HEK293 (cell line): Measurements from ENCODE around the gene CAMKMT.

Experiments used
- CTCF ChIA-PET: fragments of 350-600 bp; formaldehyde crosslinking; extraction: SDS; loops from one replicate; lab custom pipeline; 2021; ENCODE audit warnings: antibody characterized with exemption; lab: Yijun Ruan, JAX
- POLR2A ChIA-PET: fragments of 300-600 bp; formaldehyde crosslinking; extraction: SDS; loops from one replicate; lab custom pipeline; 2020; ENCODE audit warnings: antibody characterized with exemption, inconsistent platforms; lab: Yijun Ruan, JAX
- H3K27ac ChIP-seq: fragments of 200-500 bp; sonication (Bioruptor generic); 2 replicates; pipeline ENCODE4 v1.5.1; 2014; ENCODE audit warnings: low read depth, low read length, control low read depth, inconsistent platforms; ENCODE audit errors: extremely low read depth
- H3K36me3 ChIP-seq, 2 experiments: fragments of 200-500 bp in 1 of 2; sonication (Bioruptor generic) in 1 of 2; 1 replicate in 1 of 2; 2 replicates in 1 of 2; pipeline ENCODE4 v1.5.1; 2014 to 2017; ENCODE audit warnings: inconsistent platforms in 2 of 2, low read length in 2 of 2; ENCODE audit not compliant: control insufficient read depth in 2 of 2, insufficient read depth in 1 of 2
- H3K4me1 ChIP-seq: fragments of 200-500 bp; sonication (Bioruptor generic); 2 replicates; pipeline ENCODE4 v1.5.1; 2014; ENCODE audit warnings: mild to moderate bottlenecking, low read length, inconsistent platforms; ENCODE audit not compliant: control insufficient read depth, insufficient read depth
- H3K4me3 ChIP-seq: 2 replicates; pipeline ENCODE4 v1.5.1; 2011; ENCODE audit warnings: low read depth, mild to moderate bottlenecking, control low read depth, low read length, moderate library complexity
- H3K9me3 ChIP-seq: fragments of 200-500 bp; sonication (Bioruptor generic); 2 replicates; pipeline ENCODE4 v1.5.1; 2014; ENCODE audit warnings: low read depth, low read length, inconsistent platforms; ENCODE audit not compliant: control insufficient read depth, insufficient read depth
- GLIS1 ChIP-seq: fragments of 450-650 bp; formaldehyde crosslinking; IDR thresholded peaks from 2 replicates; pipeline ENCODE4 v1.5.1; 2016; ENCODE audit warnings: missing biosample characterization, missing genetic modification characterization
- KLF10 ChIP-seq: fragments of 450-650 bp; IDR thresholded peaks from 2 replicates; pipeline ENCODE4 v1.5.1; 2018; ENCODE audit warnings: missing biosample characterization, mild to moderate bottlenecking, missing genetic modification characterization
- SETDB1 ChIP-seq: IDR thresholded peaks from one replicate; pipeline ENCODE4 v1.6.1; 2017; ENCODE audit warnings: mild to moderate bottlenecking, low read length, moderate library complexity, mixed read lengths; ENCODE audit not compliant: insufficient read length
- SP7 ChIP-seq: fragments of 450-650 bp; formaldehyde crosslinking; IDR thresholded peaks from 2 replicates; pipeline ENCODE4 v1.5.1; 2016; ENCODE audit warnings: missing biosample characterization, missing genetic modification characterization
- YY1 ChIP-seq: fragments of 450-650 bp; formaldehyde crosslinking; IDR thresholded peaks from 2 replicates; pipeline ENCODE4 v1.5.1; 2018; ENCODE audit warnings: missing biosample characterization, missing genetic modification characterization
- ZNF114 ChIP-seq: fragments of 450-650 bp; formaldehyde crosslinking; IDR thresholded peaks from 2 replicates; pipeline ENCODE4 v1.5.0; 2017; ENCODE audit warnings: missing biosample characterization, missing genetic modification characterization
- ZNF274 ChIP-seq, 2 experiments: fragments of 200-500 bp in 1 of 2; fragments of 450-650 bp in 1 of 2; sonication (Bioruptor generic) in 1 of 2; formaldehyde crosslinking in 1 of 2; IDR thresholded peaks; 2 replicates each; pipeline versions ENCODE4 v1.5.1 to v1.6.1; 2014 to 2016; ENCODE audit warnings: borderline replicate concordance in 1 of 2, inconsistent platforms in 1 of 2, low read length in 1 of 2, missing biosample characterization in 1 of 2, missing genetic modification characterization in 1 of 2
- ZNF302 ChIP-seq: fragments of 450-650 bp; formaldehyde crosslinking; IDR thresholded peaks from 2 replicates; pipeline ENCODE4 v1.5.1; 2016; ENCODE audit warnings: missing biosample characterization, missing genetic modification characterization, low read depth
- ZNF341 ChIP-seq: fragments of 450-650 bp; formaldehyde crosslinking; IDR thresholded peaks from 2 replicates; pipeline ENCODE4; 2016; ENCODE audit warnings: low read depth, missing biosample characterization, missing genetic modification characterization
- ZNF391 ChIP-seq: fragments of 450-650 bp; formaldehyde crosslinking; IDR thresholded peaks from 2 replicates; pipeline ENCODE4 v1.5.1; 2016; ENCODE audit warnings: low read depth, missing biosample characterization, missing genetic modification characterization, borderline replicate concordance
- ZNF394 ChIP-seq: fragments of 450-650 bp; formaldehyde crosslinking; IDR thresholded peaks from 2 replicates; pipeline ENCODE4 v1.5.1; 2016; ENCODE audit warnings: missing biosample characterization, missing genetic modification characterization, mild to moderate bottlenecking, moderate library complexity, borderline replicate concordance
- ZNF473 ChIP-seq: fragments of 450-650 bp; formaldehyde crosslinking; IDR thresholded peaks from 2 replicates; pipeline ENCODE4 v1.5.1; 2017; ENCODE audit warnings: missing biosample characterization, missing genetic modification characterization
- ZNF521 ChIP-seq: fragments of 450-650 bp; formaldehyde crosslinking; IDR thresholded peaks from 2 replicates; pipeline ENCODE4 v1.5.1; 2017; ENCODE audit warnings: missing biosample characterization, mild to moderate bottlenecking, missing genetic modification characterization
- ZNF561 ChIP-seq: fragments of 450-650 bp; IDR thresholded peaks from 2 replicates; pipeline ENCODE4 v1.5.1; 2018; ENCODE audit warnings: missing biosample characterization, missing genetic modification characterization, borderline replicate concordance
- ZNF600 ChIP-seq: fragments of 450-650 bp; formaldehyde crosslinking; IDR thresholded peaks from 2 replicates; pipeline ENCODE4 v1.5.1; 2016; ENCODE audit warnings: missing biosample characterization, missing genetic modification characterization
- ZNF670 ChIP-seq: fragments of 450-650 bp; formaldehyde crosslinking; IDR thresholded peaks from 2 replicates; pipeline ENCODE4 v1.5.1; 2016; ENCODE audit warnings: missing biosample characterization, missing genetic modification characterization, low read depth
- ZNF701 ChIP-seq: fragments of 450-650 bp; formaldehyde crosslinking; IDR thresholded peaks from 2 replicates; pipeline ENCODE4 v1.5.1; 2016; ENCODE audit warnings: missing biosample characterization, missing genetic modification characterization
- ZNF707 ChIP-seq: fragments of 450-650 bp; formaldehyde crosslinking; IDR thresholded peaks from 2 replicates; pipeline ENCODE4 v1.5.1; 2016; ENCODE audit warnings: missing biosample characterization, missing genetic modification characterization
- ZNF776 ChIP-seq: fragments of 450-650 bp; formaldehyde crosslinking; IDR thresholded peaks from 2 replicates; pipeline ENCODE4 v1.5.0; 2017; ENCODE audit warnings: missing biosample characterization, missing genetic modification characterization, borderline replicate concordance
- ZNF777 ChIP-seq: fragments of 450-650 bp; formaldehyde crosslinking; IDR thresholded peaks from 2 replicates; pipeline ENCODE4 v1.5.1; 2017; ENCODE audit warnings: missing biosample characterization, missing genetic modification characterization, borderline replicate concordance
- TF ChIP-seq, protein P1 (sequence below): fragments of 450-650 bp; formaldehyde crosslinking; IDR thresholded peaks from 2 replicates; pipeline ENCODE4 v1.5.1; 2016; ENCODE audit warnings: missing biosample characterization, missing genetic modification characterization

CAMKMT gene

DNA sequence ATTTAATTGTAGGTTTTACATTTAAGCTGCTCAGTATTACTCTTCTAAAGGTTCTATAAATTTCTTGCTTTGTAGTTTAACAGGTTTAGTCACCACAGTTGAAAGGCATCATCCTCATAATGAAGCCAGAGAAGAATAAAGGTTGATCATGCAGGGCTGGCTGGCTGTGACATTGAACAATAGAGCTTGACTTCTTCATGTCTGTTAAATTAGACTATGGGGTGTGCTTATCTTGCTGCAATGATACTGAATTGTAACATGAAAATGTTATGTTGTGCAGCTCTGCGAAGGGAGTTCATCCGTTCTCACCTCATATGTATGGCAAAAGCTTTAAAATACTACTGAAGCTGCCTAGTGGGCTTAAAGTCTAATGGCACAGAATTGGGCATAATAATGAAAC, 81.8 kb downstream of the CAMKMT start:
- ChIA-PET CTCF (interaction anchor here (0.6 to 1.5 kb wide), 2 partner anchors 36 to 199 kb away, joined by 3 to 4 read pairs; no protein-coding TSS in a partner anchor), POLR2A (no interaction called here)
- Histone ChIP-seq H3K27ac (no peak overlapping the region), H3K9me3 (no peaks in the 10 kb centered on the region), H3K4me3 (no peak overlapping the region), H3K4me1 (no peaks in the 10 kb centered on the region), H3K36me3 (no peaks in the 10 kb centered on the region)
- TF ChIP-seq ZNF670 (no peak), ZNF701 (tag by site-specific recombination) (no peak), ZNF394 (tag by site-specific recombination) (no peak), ZNF473 (no peak), ZNF274 (IDR thresholded peaks at IDR 0.05; ENCODE audit: low read length) (no peak), ZNF274 (tag by site-specific recombination; IDR thresholded peaks at IDR 0.05; ENCODE audit: borderline replicate concordance) (no peak), ZNF302 (no peak), YY1 (tag by site-specific recombination) (no peak), GLIS1 (tag by site-specific recombination) (no peak), ZNF707 (tag by site-specific recombination) (no peak), ZNF600 (tag by site-specific recombination) (no peak), ZNF341 (tag by site-specific recombination) (no peak), ZNF391 (tag by site-specific recombination) (no peak), ZNF776 (tag by site-specific recombination) (no peak), ZNF114 (tag by site-specific recombination) (no peak), ZNF521 (tag by site-specific recombination) (no peak)
- TF ChIP-seq, protein P1, sequence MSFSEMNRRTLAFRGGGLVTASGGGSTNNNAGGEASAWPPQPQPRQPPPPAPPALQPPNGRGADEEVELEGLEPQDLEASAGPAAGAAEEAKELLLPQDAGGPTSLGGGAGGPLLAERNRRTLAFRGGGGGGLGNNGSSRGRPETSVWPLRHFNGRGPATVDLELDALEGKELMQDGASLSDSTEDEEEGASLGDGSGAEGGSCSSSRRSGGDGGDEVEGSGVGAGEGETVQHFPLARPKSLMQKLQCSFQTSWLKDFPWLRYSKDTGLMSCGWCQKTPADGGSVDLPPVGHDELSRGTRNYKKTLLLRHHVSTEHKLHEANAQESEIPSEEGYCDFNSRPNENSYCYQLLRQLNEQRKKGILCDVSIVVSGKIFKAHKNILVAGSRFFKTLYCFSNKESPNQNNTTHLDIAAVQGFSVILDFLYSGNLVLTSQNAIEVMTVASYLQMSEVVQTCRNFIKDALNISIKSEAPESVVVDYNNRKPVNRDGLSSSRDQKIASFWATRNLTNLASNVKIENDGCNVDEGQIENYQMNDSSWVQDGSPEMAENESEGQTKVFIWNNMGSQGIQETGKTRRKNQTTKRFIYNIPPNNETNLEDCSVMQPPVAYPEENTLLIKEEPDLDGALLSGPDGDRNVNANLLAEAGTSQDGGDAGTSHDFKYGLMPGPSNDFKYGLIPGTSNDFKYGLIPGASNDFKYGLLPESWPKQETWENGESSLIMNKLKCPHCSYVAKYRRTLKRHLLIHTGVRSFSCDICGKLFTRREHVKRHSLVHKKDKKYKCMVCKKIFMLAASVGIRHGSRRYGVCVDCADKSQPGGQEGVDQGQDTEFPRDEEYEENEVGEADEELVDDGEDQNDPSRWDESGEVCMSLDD (tag by site-specific recombination), result no peak

DNA sequence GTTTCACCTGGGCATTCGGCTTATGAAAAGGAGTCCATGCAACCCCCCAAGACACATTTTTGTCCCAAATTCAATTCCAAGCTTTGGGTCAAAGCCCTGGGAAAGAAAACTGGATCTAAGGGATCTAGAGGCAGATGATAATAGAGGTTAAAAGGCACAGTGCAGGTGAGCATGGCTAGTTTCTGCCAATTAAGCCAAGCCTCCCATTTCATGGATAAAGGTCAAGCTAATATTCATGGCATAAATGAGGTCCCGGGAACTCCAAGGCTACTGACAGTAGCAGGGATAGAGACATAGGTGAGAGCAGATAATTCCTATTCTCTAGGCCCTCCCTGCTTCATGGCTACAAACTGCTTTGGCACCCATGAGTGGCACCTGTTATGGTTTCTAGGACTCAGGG, 83.1 kb downstream of the CAMKMT start:
- H3K9me3 ChIP-seq, result no peaks in the 10 kb centered on the region
- CTCF ChIA-PET, result interaction anchor here (0.6 to 1.5 kb wide), 2 partner anchors 18 to 35 kb away, joined by 3 to 4 read pairs; no protein-coding TSS in a partner anchor
- no peak for TF ChIP-seq SETDB1
- no peak for TF ChIP-seq KLF10
- no peak for TF ChIP-seq ZNF561 (tag by site-specific recombination)
- no peak for TF ChIP-seq ZNF777 (tag by site-specific recombination)
- TF ChIP-seq SP7 (tag by site-specific recombination), result no peak

More for the DNA sequence above, 83.1 kb downstream of the CAMKMT start:
- POLR2A ChIA-PET, result no interaction called here
- H3K4me1 ChIP-seq, result no peaks in the 10 kb centered on the region
- H3K27ac ChIP-seq, result no peak overlapping the region
- H3K4me3 ChIP-seq, result no peak overlapping the region
- H3K36me3 ChIP-seq, result no peaks in the 10 kb centered on the region
